KOPT-K1 (cell line): ENCODE results near the gene SAXO2.
A peak's percentile ranks its signal among the peaks of the same experiment; 100 is the strongest.
"Not testable (repeated sequence)": the region's sequence is repeated elsewhere in the genome, so short reads cannot be mapped to it uniquely, and the experiment has no call there.

ENCODE experiments used
- H3K27ac ChIP-seq: fragments of 200-600 bp; sonication (generic); 2 replicates; pipeline ENCODE4 v1.5.1; 2016; ENCODE audit warnings: antibody characterized with exemption, mild to moderate bottlenecking, low read depth, low read length; ENCODE audit not compliant: poor library complexity, severe bottlenecking
- H3K36me3 ChIP-seq: fragments of 200-600 bp; sonication (generic); 2 replicates; pipeline ENCODE4 v1.5.1; 2017; ENCODE audit warnings: antibody characterized with exemption, mild to moderate bottlenecking, low read length, moderate library complexity; ENCODE audit not compliant: insufficient read depth
- H3K9me3 ChIP-seq: fragments of 200-600 bp; sonication (generic); 2 replicates; pipeline ENCODE4 v1.5.1; 2017; ENCODE audit warnings: antibody characterized with exemption, low read length, mild to moderate bottlenecking; ENCODE audit not compliant: insufficient read depth, poor library complexity, severe bottlenecking

The SAXO2 gene

GRCh38 chr15:82262422-82263026 lies at the start of gene SAXO2, which contains the start of gene EFL1:
Gene SAXO2 (plus strand): TSS chr15:82262818. CDS start chr15:82262880, 62 bp downstream.
Gene EFL1 (minus strand): TSS chr15:82262734. CDS start chr15:82261778, 956 bp downstream.
- Histone ChIP-seq H3K9me3 (no peaks in the 10 kb centered on the region), H3K27ac (peak within 1 kb of the TSS; percentile 60), H3K36me3 (peaks cover 34% of the 10 kb centered on the region)

- H3K27ac ChIP-seq, H3K9me3 ChIP-seq: not testable (repeated sequence)
- H3K36me3 ChIP-seq = peaks cover 44% of the 10 kb centered on the region
These were observed 46.5 kb upstream of the SAXO2 start for GRCh38 chr15:82216092-82216491.

- H3K36me3 ChIP-seq = peaks cover 35% of the 10 kb centered on the region
- not testable (repeated sequence) for H3K27ac ChIP-seq
These were observed 41.1 kb upstream of the SAXO2 start for GRCh38 chr15:82221535-82221934.

GRCh38 chr15:82228750-82229149 lies 33.9 kb upstream of the SAXO2 start:
- no peak overlapping the region for H3K27ac ChIP-seq
- no peaks in the 10 kb centered on the region for H3K9me3 ChIP-seq
- H3K36me3 ChIP-seq = peaks cover 47% of the 10 kb centered on the region

More at GRCh38 chr15:82221535-82221934, 41.1 kb upstream of the SAXO2 start:
- H3K9me3 ChIP-seq = not testable (repeated sequence)

GRCh38 chr15:82231233-82231632 lies 31.4 kb upstream of the SAXO2 start:
- no peaks in the 10 kb centered on the region for H3K9me3 ChIP-seq

GRCh38 chr15:82231842-82232241 lies 30.8 kb upstream of the SAXO2 start:
- Histone ChIP-seq H3K9me3 (no peaks in the 10 kb centered on the region), H3K27ac (no peak overlapping the region), H3K36me3 (peaks cover 47% of the 10 kb centered on the region)

More at GRCh38 chr15:82231233-82231632, 31.4 kb upstream of the SAXO2 start:
- Histone ChIP-seq H3K36me3 (peaks cover 47% of the 10 kb centered on the region), H3K27ac (no peak overlapping the region)

- H3K9me3 ChIP-seq, H3K27ac ChIP-seq: not testable (repeated sequence)
- H3K36me3 ChIP-seq = peaks cover 39% of the 10 kb centered on the region
These were observed 24.6 kb upstream of the SAXO2 start for GRCh38 chr15:82237944-82238534.

GRCh38 chr15:82239685-82240391 lies 22.8 kb upstream of the SAXO2 start:
- Histone ChIP-seq H3K36me3 (peaks cover 51% of the 10 kb centered on the region), H3K27ac (no peak overlapping the region), H3K9me3 (no peaks in the 10 kb centered on the region)

- not testable (repeated sequence) for H3K27ac ChIP-seq, H3K9me3 ChIP-seq
- peaks cover 50% of the 10 kb centered on the region for H3K36me3 ChIP-seq
These were observed 20.6 kb upstream of the SAXO2 start for GRCh38 chr15:82241836-82242499.

- H3K9me3 ChIP-seq, H3K27ac ChIP-seq: not testable (repeated sequence)
- peaks cover 56% of the 10 kb centered on the region for H3K36me3 ChIP-seq
These were observed 19.0 kb upstream of the SAXO2 start for GRCh38 chr15:82243644-82244043.

GRCh38 chr15:82245956-82246355 lies 16.7 kb upstream of the SAXO2 start:
- peaks cover 38% of the 10 kb centered on the region for H3K36me3 ChIP-seq
- not testable (repeated sequence) for H3K27ac ChIP-seq, H3K9me3 ChIP-seq

GRCh38 chr15:82248261-82248660 lies 14.4 kb upstream of the SAXO2 start:
- peaks cover 46% of the 10 kb centered on the region for H3K36me3 ChIP-seq
- H3K9me3 ChIP-seq, H3K27ac ChIP-seq: not testable (repeated sequence)

- Histone ChIP-seq H3K27ac (peak overlapping the region; percentile 60), H3K36me3 (peaks cover 42% of the 10 kb centered on the region)
These were observed 824 bp upstream of the SAXO2 start for GRCh38 chr15:82261566-82262421.

GRCh38 chr15:82263350-82263749 lies 732 bp downstream of the SAXO2 start:
- Histone ChIP-seq H3K27ac (no peak overlapping the region), H3K9me3 (no peaks in the 10 kb centered on the region), H3K36me3 (peaks cover 26% of the 10 kb centered on the region)

More at GRCh38 chr15:82261566-82262421, 824 bp upstream of the SAXO2 start:
- H3K9me3 ChIP-seq = not testable (repeated sequence)
